OCI-M2 (cell line): ENCODE measurements around the gene CHAT.

Source experiments
- DNase-seq: peaks from one replicate; lab custom pipeline; 2025; ENCODE audit not compliant: unreplicated experiment; lab: John Stamatoyannopoulos, UW

Gene CHAT

GRCh38 chr10:49651917-49652316 is 38.1 kb downstream of the CHAT start:
- DNase-seq, result no peak

DNA sequence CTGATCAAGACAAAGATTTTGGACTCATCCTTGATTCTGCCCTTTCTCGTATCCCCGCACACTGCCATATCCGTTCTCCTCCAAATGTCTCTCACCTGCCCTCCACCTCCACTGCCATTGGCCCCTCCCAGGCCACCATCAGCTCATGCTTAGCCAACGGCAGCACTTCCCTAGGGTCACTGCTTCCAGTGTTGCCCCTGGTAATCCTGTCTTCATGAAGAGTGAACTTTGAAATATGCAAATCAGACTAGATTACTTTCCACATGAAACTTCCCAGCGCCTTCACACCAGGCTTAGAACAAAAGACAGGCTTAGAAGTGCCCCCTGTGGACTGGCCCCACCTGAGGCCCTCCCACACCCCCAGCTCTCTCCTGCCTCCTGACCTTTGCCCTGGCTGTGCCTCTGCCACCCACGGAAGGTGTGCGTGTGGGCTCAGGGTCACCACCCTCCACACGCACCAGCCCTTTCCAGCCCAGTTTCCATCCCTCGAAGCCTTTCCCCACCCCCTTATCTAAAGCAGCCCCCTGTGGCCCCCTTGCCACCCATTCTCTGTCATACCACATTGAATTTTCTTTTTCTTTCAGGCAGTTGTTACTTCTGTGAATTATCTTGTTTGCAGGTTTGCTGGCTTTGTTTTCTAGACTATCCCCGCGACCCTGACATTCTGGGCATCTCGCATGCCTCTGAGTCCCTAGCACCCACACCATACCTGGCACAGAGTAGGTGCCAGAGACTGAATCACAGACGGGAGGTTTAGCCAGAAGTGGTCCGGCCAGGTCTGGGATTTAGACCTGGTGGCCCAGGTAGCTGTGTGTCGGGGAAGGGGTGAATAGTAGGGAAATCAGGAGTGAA is 38.8 kb downstream of the CHAT start:
- DNase-seq, result no peak

DNA sequence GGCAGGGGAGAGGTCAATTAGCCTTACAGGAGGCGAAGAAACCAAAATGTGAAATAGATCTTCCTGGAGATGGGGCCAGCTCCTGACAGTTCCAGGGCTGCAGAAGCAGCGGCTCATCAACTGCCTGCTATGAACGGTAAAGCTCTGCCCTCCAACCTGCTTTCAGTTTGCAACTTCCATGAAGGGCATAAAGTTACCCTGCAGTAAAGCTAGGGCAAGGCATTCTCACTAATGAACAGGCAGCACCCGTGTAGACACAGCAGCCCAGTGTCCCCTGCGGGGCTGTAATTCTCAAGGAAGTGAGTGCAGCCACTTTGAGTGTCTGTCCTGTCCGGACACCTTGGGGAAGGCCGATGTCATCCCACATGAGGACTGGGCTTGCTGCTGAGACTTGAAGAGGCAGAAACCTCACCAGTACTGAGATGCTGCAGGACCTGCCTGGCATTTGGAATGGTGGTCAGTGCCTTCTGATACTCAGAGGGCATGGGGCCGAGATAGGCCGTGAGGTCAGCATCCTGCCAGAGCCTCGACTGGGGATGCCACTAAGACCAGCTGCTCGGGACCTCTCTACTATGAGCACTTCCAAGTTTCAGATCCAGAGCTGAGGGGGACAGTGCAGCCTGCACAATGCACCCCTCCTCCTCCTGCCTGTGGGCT is 39.6 kb downstream of the CHAT start:
- no peak for DNase-seq

GRCh38 chr10:49654036-49654693 is 40.3 kb downstream of the CHAT start:
- DNase-seq, result no peak

- DNase-seq, result no peak
Observed at GRCh38 chr10:49655099-49655498, 41.3 kb downstream of the CHAT start.

DNA sequence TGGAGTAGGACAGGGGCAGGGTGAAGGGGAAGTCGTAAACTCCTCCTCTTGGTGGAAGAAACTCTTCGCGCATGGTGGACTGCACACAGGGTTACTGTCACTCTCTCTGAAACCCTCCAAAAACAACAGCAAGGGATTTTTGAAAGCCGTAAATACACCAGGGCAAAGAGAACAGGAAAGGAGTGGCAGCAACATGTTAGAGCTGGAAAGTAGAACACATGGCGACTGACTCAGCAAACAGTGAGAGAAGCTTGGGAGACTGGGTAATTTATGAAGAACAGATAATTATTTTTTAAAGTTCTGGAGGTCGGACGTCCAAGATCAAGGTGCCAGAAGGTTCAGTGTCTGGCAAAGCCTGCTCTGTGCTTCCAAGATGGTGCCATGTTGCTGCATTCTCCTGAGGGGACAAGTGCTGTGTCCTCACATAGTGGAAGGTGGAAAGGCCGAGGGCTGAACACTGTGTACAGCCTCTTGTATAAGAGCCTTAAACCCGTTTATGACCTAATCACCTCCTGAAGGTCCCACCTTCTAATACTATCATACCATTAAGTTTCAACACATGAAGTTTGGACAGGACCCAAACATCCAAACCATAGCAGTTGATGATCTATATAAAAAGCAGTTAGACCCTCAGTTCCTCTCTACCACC is 43.1 kb downstream of the CHAT start:
- no peak for DNase-seq

DNA sequence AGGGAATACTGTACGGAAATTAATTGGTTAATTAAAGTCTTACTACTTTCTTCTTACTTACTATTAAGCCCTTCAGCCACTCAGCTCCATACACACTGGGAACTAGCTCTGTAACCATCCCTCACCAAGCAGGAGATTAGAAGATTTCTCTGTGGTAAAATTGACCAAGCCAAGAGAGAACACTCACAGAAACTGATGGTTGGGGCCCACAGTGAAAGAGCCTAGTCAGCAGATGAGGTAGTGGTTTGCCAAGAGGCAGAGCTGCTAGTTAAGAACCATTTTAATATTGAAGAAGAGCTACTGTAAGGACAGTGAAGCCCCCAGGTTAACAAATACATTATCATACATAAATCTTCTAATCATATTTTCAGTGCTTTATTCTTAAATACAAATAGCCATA is 43.8 kb downstream of the CHAT start:
- DNase-seq, result no peak

DNA sequence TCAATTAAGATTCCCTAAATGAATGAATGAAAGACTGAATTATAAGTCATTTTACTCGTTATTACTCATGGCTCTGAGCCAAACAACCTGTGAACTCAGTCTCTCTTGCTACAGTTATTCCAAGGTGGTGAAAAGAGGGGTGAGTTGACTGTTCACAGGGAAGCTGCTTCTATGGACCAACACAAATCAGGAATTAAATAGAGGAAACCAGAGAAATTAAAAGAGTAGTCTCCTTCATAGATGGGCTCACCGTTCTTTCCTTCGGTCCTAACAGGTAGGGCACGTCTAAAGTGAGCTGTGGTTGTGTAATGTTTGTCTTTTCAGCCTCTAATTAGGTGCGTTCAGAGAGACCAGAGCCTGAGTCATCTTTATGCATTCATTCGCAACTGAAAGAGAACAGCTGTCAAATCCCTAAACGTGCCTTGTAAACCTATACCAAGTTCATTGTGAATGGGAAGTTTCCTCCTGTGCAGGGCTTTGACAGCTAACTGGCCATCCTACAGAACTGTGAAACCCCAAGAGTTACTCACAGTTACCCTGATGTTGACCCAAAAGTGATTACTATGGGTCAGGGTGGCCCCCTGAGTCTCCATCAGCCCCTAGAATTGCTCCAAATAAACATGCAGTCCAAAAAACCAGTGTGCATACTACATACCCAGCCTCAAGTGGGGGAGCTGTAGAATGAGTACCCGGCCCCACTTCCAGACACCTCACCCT is 47.5 kb downstream of the CHAT start:
- no peak for DNase-seq

- DNase-seq, result no peak
Observed at GRCh38 chr10:49662169-49662830, 48.5 kb downstream of the CHAT start.

- no peak for DNase-seq
Observed at GRCh38 chr10:49663596-49663995, 49.8 kb downstream of the CHAT start.

- DNase-seq, result no peak
Observed at GRCh38 chr10:49664006-49664841, 50.4 kb downstream of the CHAT start.

- DNase-seq, result no peak
Observed at GRCh38 chr10:49664842-49665355, 51.1 kb downstream of the CHAT start.

DNA sequence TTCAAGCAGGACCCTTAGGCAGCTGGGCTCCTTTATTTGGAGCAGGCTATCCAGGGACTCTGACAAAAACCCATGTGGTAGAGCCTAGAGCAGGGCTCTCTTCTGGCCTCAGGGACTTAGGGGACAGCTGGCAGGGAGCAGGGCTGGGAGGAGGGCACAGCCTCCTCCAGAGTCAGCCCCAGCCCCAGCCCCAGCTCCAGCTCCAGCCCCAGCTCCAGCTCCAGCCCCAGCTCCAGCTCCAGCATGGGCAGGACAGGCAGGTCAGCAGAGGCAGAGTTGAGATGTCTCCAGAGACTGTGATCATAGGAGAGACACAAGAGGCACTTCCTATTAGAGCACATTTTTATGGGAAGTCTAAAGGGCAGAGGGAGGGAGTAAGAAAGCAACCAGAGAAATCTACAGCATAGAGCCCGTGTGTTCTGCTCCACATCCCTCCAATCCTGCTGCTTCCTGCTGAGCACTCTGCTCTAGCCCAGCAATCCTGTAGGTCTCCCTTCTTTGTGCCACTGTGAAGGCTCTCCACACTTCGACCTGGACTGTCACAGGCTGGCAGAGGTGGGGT is 52.3 kb downstream of the CHAT start:
- DNase-seq, result no peak

DNA sequence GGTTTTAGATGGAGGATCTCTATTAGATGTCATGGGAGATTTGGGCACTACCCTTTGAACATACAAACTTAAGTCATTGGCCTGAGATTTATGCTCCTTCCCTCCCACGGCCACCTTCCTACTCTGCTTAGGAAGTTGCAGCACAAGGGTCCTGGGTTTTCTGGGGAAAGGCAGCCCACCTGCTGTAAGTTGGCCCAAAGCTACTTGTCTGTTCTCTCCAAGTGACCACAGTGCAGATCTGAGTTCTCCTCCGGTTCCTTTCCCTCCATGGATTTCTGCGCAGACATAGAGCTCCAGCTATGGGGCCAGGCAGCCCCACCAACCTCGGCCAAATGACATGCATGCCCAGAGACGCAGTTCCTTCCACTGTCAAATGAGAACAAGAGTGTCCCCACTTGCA is 52.8 kb downstream of the CHAT start:
- DNase-seq, result no peak

DNA sequence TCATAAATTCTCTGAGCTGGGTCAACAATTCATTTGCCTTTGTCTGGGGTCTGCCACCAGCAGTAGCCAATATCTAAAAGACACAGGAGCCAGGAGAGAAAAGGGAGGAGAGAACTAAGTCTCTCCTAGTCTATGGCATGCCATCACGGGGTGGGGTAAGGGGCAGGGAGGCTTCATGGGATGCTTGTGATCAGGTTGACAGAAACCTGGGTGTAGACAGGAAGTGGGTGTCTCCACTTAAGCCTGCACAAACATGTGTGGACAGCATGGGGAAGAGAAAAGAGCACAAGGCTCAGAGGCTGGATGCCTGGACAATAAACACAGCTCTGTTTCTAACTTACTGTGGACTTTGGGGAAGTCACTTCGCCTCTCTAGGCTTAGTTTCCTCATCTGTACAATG is 54.2 kb downstream of the CHAT start:
- no peak for DNase-seq

- DNase-seq, result no peak
Observed at GRCh38 chr10:49668684-49669083, 54.8 kb downstream of the CHAT start.

- no peak for DNase-seq
Observed at GRCh38 chr10:49678827-49679479, 65.1 kb downstream of the CHAT start.

DNA sequence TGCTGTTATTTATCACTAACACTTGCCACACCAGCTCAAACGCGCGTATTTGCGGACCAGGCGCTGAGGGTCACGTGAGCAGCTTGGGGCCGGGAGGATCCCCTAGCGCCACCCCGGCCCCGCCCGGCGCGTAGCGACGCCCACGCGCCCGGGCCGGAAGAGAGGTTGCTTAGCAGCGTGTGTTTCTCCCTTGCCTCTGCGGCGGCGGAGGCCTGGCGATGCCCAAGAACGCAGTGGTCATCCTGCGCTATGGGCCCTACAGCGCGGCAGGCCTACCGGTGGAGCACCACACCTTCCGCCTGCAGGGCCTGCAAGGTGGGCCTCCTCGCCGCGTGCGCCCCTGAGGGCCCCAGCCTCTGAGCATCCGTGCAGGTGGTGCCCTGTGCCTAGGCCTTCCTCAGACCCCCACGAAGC is 65.7 kb downstream of the CHAT start, which contains the start of gene C10orf53:
Gene C10orf53, plus strand, starts transcription at position 172 of the 414 bp plus-strand sequence. Its CDS starts 47 bp downstream, at position 219.
- no peak for DNase-seq
